Measurements from ENCODE around the gene PLTP. TPM values are rescaled to one million over a fixed set of nuclear protein-coding genes. Genes with fewer than 3 reads are reported as not detected.

PLTP gene
- total and polyA plus RNA-seq, 2 of the 13 experiments (the other 11 are each of a cell fraction or from before 2014, with no cell fraction given): 16.9 to 28.6 TPM

DNA sequence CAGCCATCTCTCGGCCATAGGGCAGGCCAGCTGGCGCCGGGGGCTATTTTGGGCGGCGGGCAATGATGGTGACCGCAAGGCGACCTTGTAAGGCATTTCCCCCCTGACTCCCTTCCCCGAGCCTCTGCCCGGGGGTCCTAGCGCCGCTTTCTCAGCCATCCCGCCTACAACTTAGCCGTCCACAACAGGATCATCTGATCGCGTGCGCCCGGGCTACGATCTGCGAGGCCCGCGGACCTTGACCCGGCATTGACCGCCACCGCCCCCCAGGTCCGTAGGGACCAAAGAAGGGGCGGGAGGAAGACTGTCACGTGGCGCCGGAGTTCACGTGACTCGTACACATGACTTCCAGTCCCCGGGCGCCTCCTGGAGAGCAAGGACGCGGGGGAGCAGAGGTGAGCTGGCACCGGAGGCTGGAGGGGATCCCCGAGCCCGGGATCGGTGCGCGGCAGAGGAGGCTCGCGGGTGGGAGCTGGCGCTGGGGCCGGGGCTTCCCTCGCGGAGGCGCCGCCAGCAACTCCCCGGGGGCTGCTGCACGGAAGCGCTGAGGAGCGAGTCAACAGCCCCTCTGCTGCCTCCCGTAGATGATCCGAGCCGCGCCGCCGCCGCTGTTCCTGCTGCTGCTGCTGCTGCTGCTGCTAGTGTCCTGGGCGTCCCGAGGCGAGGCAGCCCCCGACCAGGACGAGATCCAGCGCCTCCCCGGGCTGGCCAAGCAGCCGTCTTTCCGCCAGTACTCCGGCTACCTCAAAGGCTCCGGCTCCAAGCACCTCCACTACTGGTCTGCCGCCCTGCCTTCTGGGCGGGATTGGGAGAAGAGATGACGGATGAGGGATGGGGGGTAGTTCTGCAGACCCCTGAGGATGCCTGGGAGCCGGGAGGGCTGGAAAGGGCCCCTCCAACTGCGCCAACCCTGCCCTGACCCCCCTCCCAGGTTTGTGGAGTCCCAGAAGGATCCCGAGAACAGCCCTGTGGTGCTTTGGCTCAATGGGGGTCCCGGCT, 20.7 kb downstream of the PLTP start, which contains the start of the genes CTSA and NEURL2 (continued):
- TF ChIP-seq, protein P1, sequence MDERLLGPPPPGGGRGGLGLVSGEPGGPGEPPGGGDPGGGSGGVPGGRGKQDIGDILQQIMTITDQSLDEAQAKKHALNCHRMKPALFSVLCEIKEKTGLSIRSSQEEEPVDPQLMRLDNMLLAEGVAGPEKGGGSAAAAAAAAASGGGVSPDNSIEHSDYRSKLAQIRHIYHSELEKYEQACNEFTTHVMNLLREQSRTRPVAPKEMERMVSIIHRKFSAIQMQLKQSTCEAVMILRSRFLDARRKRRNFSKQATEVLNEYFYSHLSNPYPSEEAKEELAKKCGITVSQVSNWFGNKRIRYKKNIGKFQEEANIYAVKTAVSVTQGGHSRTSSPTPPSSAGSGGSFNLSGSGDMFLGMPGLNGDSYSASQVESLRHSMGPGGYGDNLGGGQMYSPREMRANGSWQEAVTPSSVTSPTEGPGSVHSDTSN (CRISPR knock-in tag; IDR thresholded peaks at IDR 0.05): peak; percentile 64
- TF ChIP-seq ZNF124 (CRISPR knock-in tag; IDR thresholded peaks at IDR 0.05) (peak; percentile 97), ZSCAN9 (CRISPR knock-in tag; IDR thresholded peaks at IDR 0.05; ENCODE audit: borderline replicate concordance) (peak; percentile 99), HNRNPH1 (optimal IDR thresholded peaks at IDR 0.05; ENCODE audit: low read depth, low read length) (peak; percentile 73), DPF2 (CRISPR knock-in tag; IDR thresholded peaks at IDR 0.05; ENCODE audit: borderline replicate concordance, low read depth) (peak; percentile 76), HIVEP1 (CRISPR knock-in tag; IDR thresholded peaks at IDR 0.05) (peak; percentile 99), CREM (IDR thresholded peaks at IDR 0.05) (peak; percentile 88), CREM (CRISPR knock-in tag; IDR thresholded peaks at IDR 0.05) (no peak), PTBP1 (IDR thresholded peaks at IDR 0.05; ENCODE audit: low read depth, low read length, poor library complexity, severe bottlenecking) (peak; percentile 77), ZMAT3 (CRISPR knock-in tag; conservative IDR thresholded peaks at IDR 0.05) (peak; percentile 99), ZNF253 (CRISPR knock-in tag; IDR thresholded peaks at IDR 0.05; ENCODE audit: borderline replicate concordance) (peak; percentile 94), SMAD1 (CRISPR knock-in tag; IDR thresholded peaks at IDR 0.05; ENCODE audit: borderline replicate concordance, low read depth) (peak; percentile 90; the same call in 1 of the 2 replicates), SALL2 (CRISPR knock-in tag; IDR thresholded peaks at IDR 0.05) (peak; percentile 99), ZNF772 (CRISPR knock-in tag; IDR thresholded peaks at IDR 0.05) (peak; percentile 100), KAT2B (IDR thresholded peaks at IDR 0.05; ENCODE audit: borderline replicate concordance, low read depth, low read length) (no peak), ZNF232 (CRISPR knock-in tag; IDR thresholded peaks at IDR 0.05; ENCODE audit: borderline replicate concordance) (peak; percentile 98)
- TF ChIP-seq, protein P2, sequence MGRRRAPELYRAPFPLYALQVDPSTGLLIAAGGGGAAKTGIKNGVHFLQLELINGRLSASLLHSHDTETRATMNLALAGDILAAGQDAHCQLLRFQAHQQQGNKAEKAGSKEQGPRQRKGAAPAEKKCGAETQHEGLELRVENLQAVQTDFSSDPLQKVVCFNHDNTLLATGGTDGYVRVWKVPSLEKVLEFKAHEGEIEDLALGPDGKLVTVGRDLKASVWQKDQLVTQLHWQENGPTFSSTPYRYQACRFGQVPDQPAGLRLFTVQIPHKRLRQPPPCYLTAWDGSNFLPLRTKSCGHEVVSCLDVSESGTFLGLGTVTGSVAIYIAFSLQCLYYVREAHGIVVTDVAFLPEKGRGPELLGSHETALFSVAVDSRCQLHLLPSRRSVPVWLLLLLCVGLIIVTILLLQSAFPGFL (CRISPR knock-in tag; IDR thresholded peaks at IDR 0.05): no peak
- TF ChIP-seq, protein P3, sequence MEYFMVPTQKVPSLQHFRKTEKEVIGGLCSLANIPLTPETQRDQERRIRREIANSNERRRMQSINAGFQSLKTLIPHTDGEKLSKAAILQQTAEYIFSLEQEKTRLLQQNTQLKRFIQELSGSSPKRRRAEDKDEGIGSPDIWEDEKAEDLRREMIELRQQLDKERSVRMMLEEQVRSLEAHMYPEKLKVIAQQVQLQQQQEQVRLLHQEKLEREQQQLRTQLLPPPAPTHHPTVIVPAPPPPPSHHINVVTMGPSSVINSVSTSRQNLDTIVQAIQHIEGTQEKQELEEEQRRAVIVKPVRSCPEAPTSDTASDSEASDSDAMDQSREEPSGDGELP (IDR thresholded peaks at IDR 0.05; ENCODE audit: borderline replicate concordance, low read depth): peak; percentile 88; the same call in 1 of the 2 replicates
- TF ChIP-seq, protein P4, sequence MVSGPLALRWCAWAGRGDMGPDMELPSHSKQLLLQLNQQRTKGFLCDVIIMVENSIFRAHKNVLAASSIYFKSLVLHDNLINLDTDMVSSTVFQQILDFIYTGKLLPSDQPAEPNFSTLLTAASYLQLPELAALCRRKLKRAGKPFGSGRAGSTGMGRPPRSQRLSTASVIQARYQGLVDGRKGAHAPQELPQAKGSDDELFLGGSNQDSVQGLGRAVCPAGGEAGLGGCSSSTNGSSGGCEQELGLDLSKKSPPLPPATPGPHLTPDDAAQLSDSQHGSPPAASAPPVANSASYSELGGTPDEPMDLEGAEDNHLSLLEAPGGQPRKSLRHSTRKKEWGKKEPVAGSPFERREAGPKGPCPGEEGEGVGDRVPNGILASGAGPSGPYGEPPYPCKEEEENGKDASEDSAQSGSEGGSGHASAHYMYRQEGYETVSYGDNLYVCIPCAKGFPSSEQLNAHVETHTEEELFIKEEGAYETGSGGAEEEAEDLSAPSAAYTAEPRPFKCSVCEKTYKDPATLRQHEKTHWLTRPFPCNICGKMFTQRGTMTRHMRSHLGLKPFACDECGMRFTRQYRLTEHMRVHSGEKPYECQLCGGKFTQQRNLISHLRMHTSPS (CRISPR knock-in tag; IDR thresholded peaks at IDR 0.05; ENCODE audit: low read depth): peak; percentile 68
- TF ChIP-seq, protein P5, sequence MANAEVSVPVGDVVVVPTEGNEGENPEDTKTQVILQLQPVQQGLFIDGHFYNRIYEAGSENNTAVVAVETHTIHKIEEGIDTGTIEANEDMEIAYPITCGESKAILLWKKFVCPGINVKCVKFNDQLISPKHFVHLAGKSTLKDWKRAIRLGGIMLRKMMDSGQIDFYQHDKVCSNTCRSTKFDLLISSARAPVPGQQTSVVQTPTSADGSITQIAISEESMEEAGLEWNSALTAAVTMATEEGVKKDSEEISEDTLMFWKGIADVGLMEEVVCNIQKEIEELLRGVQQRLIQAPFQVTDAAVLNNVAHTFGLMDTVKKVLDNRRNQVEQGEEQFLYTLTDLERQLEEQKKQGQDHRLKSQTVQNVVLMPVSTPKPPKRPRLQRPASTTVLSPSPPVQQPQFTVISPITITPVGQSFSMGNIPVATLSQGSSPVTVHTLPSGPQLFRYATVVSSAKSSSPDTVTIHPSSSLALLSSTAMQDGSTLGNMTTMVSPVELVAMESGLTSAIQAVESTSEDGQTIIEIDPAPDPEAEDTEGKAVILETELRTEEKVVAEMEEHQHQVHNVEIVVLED (CRISPR knock-in tag; IDR thresholded peaks at IDR 0.05; ENCODE audit: borderline replicate concordance): peak; percentile 86
- TF ChIP-seq, protein P6, sequence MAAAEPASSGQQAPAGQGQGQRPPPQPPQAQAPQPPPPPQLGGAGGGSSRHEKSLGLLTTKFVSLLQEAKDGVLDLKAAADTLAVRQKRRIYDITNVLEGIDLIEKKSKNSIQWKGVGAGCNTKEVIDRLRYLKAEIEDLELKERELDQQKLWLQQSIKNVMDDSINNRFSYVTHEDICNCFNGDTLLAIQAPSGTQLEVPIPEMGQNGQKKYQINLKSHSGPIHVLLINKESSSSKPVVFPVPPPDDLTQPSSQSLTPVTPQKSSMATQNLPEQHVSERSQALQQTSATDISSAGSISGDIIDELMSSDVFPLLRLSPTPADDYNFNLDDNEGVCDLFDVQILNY (CRISPR knock-in tag; conservative IDR thresholded peaks at IDR 0.05): peak; percentile 88

All from HepG2 (cell line).